Glutamatergic neuron (in vitro differentiated cells): ENCODE results near the gene MS4A2. TPM values are rescaled to one million over a fixed set of nuclear protein-coding genes. Genes with fewer than 3 reads are reported as not detected.
"Not testable (repeated sequence)": the region's sequence is repeated elsewhere in the genome, so short reads cannot be mapped to it uniquely, and the experiment has no call there.

ENCODE experiments used
- DNase-seq: peaks from one replicate; pipeline ENCODE4 v3.0.0; 2022
- H3K27ac Mint-ChIP-seq: one replicate; pipeline ENCODE4 v1.8.0; 2020; ENCODE audit warnings: mild to moderate bottlenecking, mixed read lengths, inconsistent platforms; ENCODE audit not compliant: unreplicated experiment
- H3K27me3 Mint-ChIP-seq: one replicate; pipeline ENCODE4 v1.8.0; 2020; ENCODE audit warnings: mild to moderate bottlenecking, moderate library complexity, mixed read lengths, inconsistent platforms; ENCODE audit not compliant: unreplicated experiment
- H3K36me3 Mint-ChIP-seq: one replicate; pipeline ENCODE4 v1.8.0; 2020; ENCODE audit warnings: mild to moderate bottlenecking, mixed read lengths, inconsistent platforms; ENCODE audit not compliant: unreplicated experiment
- H3K4me1 Mint-ChIP-seq: one replicate; pipeline ENCODE4 v1.8.0; 2020; ENCODE audit warnings: mild to moderate bottlenecking, low read depth, mixed read lengths, inconsistent platforms; ENCODE audit not compliant: unreplicated experiment
- H3K4me3 Mint-ChIP-seq: one replicate; pipeline ENCODE4 v1.8.0; 2020; ENCODE audit warnings: mild to moderate bottlenecking, mixed read lengths, inconsistent platforms; ENCODE audit not compliant: unreplicated experiment
- H3K9me3 Mint-ChIP-seq: one replicate; pipeline ENCODE4 v1.8.0; 2020; ENCODE audit warnings: mild to moderate bottlenecking, moderate library complexity, mixed read lengths, inconsistent platforms; ENCODE audit not compliant: unreplicated experiment
- long read RNA-seq: library from polyadenylated mRNA; unstranded; transcript quantifications from one replicate; pipeline ENCODE4 v2.0.0, GENCODE V29; 2020; ENCODE audit not compliant: unreplicated experiment
- total RNA-seq: library from RNA; stranded (reverse); fragmentation: NEBNext Ultra II Directional; extraction: Animal tissue kit (Norgen Biotek cat#: 25700); gene quantifications from one replicate; pipeline ENCODE4 v1.2.1, GENCODE V29; 2021; ENCODE audit not compliant: unreplicated experiment
- TF ChIP-seq, protein P1 (sequence below): fragments of 200-600 bp; sonication (generic); IDR thresholded peaks from one replicate; pipeline ENCODE4 v1.5.0; 2021; ENCODE audit not compliant: partially characterized antibody, unreplicated experiment

MS4A2 gene
- total RNA-seq, result not detected
- long read RNA-seq, result 0 reads

DNA sequence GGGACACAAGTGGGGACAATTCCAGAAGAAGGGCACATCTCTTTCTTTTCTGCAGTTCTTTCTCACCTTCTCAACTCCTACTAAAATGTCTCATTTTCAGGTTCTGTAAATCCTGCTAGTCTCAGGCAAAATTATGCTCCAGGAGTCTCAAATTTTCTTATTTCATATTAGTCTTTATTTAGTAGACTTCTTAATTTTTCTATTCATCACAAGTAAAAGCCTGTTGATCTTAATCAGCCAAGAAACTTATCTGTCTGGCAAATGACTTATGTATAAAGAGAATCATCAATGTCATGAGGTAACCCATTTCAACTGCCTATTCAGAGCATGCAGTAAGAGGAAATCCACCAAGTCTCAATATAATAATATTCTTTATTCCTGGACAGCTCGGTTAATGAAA lies at the start of gene MS4A2:
TSS of gene MS4A2 (plus strand) at position 301 of the 400 bp plus-strand sequence. CDS start 102 bp downstream, outside the sequence.
- Mint-ChIP-seq H3K4me3 (no peak within 1 kb of the TSS), H3K27ac (no peak within 1 kb of the TSS), H3K9me3 (no peaks in the 10 kb centered on the region), H3K4me1 (no peaks in the 10 kb centered on the region), H3K36me3 (no peaks in the 10 kb centered on the region), H3K27me3 (no peaks in the 10 kb centered on the region)
- TF ChIP-seq, protein P1, sequence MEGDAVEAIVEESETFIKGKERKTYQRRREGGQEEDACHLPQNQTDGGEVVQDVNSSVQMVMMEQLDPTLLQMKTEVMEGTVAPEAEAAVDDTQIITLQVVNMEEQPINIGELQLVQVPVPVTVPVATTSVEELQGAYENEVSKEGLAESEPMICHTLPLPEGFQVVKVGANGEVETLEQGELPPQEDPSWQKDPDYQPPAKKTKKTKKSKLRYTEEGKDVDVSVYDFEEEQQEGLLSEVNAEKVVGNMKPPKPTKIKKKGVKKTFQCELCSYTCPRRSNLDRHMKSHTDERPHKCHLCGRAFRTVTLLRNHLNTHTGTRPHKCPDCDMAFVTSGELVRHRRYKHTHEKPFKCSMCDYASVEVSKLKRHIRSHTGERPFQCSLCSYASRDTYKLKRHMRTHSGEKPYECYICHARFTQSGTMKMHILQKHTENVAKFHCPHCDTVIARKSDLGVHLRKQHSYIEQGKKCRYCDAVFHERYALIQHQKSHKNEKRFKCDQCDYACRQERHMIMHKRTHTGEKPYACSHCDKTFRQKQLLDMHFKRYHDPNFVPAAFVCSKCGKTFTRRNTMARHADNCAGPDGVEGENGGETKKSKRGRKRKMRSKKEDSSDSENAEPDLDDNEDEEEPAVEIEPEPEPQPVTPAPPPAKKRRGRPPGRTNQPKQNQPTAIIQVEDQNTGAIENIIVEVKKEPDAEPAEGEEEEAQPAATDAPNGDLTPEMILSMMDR, result no peak
- DNase-seq, result no peak

DNA sequence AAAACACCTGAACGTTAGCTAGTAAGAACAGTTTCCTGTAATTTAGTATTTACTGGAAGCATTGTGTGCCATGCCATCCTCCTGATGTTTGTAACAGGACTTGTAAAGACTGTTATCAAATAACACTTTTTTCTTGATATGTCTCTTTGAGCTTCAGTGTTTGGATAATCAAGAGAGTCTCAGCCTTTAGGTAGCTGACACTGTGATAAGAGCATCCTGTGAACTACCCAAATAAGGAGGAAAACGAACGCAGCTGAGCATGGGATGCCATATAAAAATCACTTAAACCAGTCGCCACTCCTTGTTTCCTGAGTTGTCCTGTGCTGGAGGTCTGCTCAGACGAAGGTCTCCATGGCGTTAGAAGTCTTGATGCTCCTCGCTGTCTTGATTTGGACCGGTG lies 48.4 kb upstream of the MS4A2 start, which contains the start of gene OOSP2:
TSS of gene OOSP2 (plus strand) at position 301 of the 400 bp plus-strand sequence. CDS start at position 352, 51 bp downstream.
- no peak for DNase-seq
- Mint-ChIP-seq H3K4me1 (no peaks in the 10 kb centered on the region), H3K27ac (no peak within 1 kb of the TSS), H3K36me3 (no peaks in the 10 kb centered on the region), H3K9me3 (no peaks in the 10 kb centered on the region), H3K27me3 (no peaks in the 10 kb centered on the region), H3K4me3 (no peak within 1 kb of the TSS)
- TF ChIP-seq, protein P1, result no peak

DNA sequence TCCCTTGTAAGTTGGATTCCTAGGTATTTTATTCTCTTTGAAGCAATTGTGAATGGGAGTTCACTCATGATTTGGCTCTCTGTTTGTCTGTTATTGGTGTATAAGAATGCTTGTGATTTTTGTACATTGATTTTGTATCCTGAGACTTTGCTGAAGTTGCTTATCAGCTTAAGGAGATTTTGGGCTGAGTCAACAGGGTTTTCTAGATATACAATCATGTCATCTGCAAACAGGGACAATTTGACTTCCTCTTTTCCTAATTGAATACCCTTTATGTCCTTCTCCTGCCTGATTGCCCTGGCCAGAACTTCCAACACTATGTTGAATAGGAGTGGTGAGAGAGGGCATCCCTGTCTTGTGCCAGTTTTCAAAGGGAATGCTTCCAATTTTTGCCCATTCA lies 38.0 kb upstream of the MS4A2 start:
- H3K27me3 Mint-ChIP-seq, result not testable (repeated sequence)

DNA sequence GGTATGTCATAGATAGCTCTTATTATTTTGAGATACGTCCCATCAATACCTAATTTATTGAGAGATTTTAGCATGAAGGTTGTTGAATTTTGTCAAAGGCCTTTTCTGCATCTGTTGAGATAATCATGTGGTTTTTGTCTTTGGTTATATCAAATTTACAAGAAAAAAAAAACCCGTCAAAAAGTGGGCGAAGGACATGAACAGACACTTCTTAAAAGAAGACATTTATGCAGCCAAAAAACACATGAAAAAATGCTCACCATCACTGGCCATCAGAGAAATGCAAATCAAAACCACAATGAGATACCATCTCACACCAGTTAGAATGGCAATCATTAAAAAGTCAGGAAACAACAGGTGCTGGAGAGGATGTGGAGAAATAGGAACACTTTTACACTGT lies 37.6 kb upstream of the MS4A2 start:
- H3K4me3 Mint-ChIP-seq, DNase-seq, H3K4me1 Mint-ChIP-seq, H3K27ac Mint-ChIP-seq, H3K36me3 Mint-ChIP-seq, H3K27me3 Mint-ChIP-seq, H3K9me3 Mint-ChIP-seq: not testable (repeated sequence)

More for the DNA sequence above, 38.0 kb upstream of the MS4A2 start:
- not testable (repeated sequence) for DNase-seq, H3K9me3 Mint-ChIP-seq, H3K4me3 Mint-ChIP-seq, H3K4me1 Mint-ChIP-seq, H3K27ac Mint-ChIP-seq, H3K36me3 Mint-ChIP-seq

DNA sequence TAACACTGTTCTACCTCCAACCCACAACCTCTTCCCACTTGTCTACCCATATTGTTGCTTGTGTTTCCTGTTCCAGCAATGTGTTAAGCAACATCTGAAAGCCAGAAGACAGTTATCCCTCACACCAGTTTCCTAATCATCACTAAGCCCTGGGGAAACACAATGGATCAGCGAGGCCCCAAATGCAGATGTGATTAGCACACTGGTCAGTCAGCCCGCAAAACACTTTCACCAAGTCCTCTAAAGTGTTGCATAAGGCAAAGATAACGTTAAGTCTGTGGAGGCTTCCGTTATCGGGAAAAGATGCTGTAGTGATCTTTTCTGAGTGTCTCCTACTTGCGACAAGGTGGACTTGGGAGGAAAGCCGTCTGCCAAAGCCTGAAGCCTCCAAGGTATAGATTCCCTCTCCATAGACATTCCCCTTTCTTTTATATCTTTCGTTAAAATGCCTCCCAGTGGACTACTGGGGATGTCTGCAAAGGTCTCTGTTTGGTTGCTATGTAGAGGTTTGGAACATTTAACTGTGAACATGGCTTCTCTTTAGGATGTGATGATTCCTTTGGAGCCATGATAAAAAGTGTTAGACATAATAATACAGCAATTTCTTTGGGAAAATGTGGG lies 32.0 kb upstream of the MS4A2 start, which contains the start of gene MS4A3:
TSS of gene MS4A3 (plus strand) at position 317 of the 621 bp plus-strand sequence. CDS start 4,496 bp downstream, outside the sequence.
- Mint-ChIP-seq H3K27ac (no peak within 1 kb of the TSS), H3K4me1 (peaks cover 2% of the 10 kb centered on the region), H3K9me3 (no peaks in the 10 kb centered on the region), H3K27me3 (no peaks in the 10 kb centered on the region), H3K36me3 (no peaks in the 10 kb centered on the region), H3K4me3 (no peak within 1 kb of the TSS)
- TF ChIP-seq, protein P1, result no peak
- no peak for DNase-seq

DNA sequence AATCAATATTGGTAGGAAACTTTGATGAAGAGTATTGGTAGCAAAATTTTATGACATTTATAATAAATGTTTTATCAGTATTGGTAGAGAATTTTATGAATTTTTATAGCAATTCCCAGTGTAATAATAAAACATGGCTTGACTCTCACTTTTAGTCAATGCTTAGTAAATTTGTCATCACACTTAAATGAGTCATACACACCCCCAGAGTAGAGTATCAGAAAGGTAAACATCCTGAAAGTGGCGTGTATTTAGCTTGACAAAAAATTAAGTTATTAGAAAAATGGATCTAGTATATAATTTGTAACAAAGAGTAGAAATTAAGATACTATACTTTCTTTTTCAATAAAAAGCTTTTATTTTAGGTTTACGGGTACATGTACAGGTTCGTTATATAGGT lies 29.4 kb upstream of the MS4A2 start:
- no peaks in the 10 kb centered on the region for H3K36me3 Mint-ChIP-seq
- no peaks in the 10 kb centered on the region for H3K9me3 Mint-ChIP-seq
- H3K27ac Mint-ChIP-seq, result no peak overlapping the region
- H3K4me1 Mint-ChIP-seq, result peaks cover 2% of the 10 kb centered on the region
- no peak overlapping the region for H3K4me3 Mint-ChIP-seq
- no peaks in the 10 kb centered on the region for H3K27me3 Mint-ChIP-seq
- DNase-seq, result no peak
- TF ChIP-seq, protein P1, result no peak
